NCI-H1694 (cell line): Measurements from ENCODE around the gene GRIK4.
"Not testable (repeated sequence)": the region's sequence is repeated elsewhere in the genome, so short reads cannot be mapped to it uniquely, and the experiment has no call there.

Source experiments
- DNase-seq: peaks from one replicate; lab custom pipeline; 2025; lab: John Stamatoyannopoulos, UW

GRIK4 gene

DNA sequence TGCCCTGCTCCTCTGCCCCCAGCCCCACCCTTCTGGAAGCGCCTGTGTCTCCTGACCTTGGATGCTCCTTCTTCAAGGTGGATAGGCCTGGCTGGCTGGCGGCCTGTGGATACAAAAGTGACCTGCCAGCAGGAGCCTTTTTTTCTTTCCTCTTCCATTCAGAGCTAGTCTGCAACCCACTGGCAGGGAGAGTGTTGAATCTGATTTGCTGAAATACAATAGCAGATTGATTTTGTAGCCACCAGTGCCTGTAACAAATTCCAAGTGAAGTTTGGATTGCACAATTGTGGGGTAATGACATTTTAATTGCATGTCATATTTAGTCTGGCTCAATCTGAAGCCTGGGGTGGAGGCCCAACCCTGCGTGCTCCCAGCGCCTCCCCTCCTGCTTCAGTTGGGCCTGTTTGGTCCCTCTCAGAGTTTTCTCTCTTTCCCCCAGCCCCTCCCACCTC, 97.2 kb downstream of the GRIK4 start:
- DNase-seq, result no peak

DNA sequence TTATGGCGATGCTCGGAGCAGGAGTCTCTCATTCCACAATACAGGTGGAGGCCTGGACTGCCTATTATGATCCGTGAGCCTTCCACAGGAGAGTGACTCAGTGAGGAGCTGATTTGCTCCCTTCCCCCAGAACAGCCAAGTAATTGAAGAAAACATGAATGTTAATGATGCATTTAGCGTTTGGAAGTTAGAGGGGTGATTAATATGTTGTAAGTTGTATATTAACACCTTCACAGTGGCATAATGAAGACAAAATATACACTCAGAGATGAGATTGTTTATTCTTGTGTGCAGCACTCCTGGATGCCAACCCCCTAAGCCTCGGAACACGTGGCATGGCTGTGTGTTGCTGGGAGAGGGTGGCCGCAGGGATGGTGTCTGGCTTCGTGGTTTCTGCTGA, 98.6 kb downstream of the GRIK4 start:
- no peak for DNase-seq

DNA sequence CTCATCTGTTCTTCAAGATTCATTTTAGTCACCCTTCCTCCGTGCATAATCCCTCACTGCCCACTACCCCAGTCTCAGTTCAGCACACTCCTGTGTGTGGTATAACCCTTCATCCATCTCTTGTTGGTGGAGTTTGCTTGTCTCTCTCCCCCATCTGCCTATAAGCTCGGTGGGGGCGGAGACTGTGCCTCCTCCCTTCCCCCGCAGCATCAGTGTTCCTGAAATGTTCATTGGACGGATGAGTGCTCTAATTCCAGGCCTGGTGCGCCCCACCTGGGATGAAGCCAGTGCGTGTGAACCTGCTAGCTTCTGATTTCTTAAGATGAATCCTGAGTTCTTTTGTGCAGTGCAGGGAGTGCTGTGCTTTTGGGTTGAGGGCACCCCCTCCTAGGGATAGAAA, 100.0 kb downstream of the GRIK4 start:
- DNase-seq, result no peak

DNA sequence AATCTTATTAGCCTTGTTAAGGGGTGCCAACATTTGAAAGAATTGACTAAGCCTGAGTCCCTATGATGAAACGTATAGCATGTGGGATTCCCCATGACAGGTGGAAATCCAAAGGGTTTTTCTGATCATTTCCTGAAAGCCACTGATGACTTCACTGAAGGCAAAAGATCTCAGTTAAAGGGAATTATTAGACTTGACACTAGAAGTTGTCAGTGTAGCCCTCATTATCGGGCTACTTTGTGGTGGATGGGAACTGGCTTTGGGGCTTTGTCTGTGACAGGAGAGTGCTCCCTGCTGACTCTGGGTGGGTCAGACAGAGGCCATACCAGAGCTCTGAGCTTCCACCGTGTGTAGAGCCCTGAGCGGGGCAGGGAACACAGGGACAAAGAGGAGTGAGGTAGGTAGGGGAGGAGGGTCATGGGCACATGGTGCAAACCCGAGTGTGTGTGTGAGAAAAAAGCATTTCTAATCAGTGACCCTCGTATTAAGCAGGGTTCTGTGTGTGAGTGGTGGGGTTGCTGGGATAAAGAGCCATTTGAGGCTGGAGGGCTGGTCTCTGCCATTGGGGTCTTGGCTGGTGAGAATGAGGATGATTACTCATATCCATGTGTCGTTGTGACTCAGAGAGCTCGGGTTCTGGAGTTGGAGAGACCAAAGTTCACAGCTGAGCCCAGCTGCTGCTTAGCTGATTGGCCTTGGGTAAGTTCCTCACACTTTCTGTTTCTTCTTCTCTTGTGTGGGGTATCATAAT, 101.1 kb downstream of the GRIK4 start:
- no peak for DNase-seq

DNA sequence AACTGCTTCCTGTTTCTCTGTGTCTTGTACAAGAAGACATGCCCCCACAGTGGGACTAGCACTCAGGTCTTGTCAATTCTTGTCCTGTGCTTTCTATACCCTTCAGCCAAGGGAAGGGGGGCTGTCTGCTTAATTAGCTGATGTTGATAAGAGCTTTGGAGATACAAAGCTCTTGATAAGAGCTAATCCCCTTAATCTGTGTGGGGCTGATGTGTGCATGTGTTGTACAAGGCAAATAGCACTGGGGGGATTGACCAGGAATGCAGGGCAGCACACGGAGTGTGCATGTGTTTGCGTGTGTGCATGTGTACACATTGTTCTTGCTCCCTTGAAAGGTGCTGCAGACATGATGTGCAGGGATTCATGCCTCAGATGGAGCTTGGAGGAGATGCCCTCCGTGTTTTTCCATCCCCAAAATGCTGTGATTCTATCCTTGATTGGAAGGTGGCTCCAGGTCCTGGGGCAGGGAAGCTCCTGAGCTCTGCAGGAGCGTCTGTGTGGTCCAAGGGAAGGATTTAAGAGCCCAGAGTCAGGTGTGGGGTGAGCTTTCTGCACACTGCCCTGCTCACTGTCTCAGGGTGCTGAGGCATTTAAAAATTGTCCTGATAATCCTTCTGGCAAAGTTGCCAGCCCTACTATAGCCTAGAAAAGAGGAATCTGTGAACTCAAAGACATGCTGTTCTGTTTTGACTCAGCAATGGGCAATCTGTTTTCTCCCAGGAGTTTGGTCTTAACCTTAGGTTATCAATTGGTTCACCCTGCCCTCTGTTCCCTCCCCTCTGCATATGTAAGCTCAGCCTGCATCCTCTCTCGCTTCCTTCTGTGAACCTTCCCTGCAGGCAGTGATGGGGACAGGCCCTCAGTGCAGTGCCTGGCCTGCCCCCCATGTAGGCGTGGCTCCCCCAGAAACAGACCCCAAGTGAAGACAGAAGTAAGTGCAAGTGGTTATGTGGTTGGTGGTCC, 102.0 kb downstream of the GRIK4 start:
- no peak for DNase-seq

DNA sequence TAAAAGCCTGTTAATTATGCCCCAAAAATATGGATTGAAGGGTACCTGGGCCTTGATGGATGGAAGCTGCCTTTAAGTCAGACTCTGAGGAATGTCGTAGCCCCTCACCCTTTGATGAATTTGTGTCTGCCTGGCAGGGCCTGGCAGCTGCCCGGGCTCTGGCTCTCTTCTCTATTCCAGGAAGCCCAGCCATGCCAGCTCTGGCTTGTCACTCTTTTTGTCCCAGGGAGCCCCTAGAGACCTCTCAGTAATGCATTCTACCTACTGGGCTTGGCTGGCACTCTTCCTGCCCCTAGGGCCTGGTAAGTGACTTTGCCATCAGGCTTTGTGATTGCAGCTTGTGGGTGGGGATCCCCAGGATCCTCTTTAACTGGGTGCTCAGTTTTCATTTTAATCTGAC, 103.8 kb downstream of the GRIK4 start:
- DNase-seq, result no peak

DNA sequence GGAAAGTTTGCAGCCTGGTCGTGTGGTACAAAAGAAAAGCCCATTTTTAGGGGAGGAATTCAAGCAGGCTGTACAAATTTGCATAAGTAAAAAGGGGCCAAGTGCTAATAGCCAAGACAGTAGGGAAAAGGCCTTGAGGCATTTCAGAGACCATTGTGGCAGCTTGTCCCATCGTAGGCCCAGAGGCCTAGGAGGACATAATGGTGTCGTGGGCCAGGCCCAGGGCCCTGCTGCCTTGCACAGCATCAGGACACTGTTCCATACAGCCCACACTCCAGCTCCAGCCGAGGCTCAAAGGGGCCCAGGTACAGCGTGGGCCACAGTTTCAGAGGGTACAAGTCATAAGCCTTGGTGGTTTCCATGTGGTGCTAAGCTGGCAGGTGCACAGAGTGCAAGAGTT, 106.9 kb downstream of the GRIK4 start:
- no peak for DNase-seq

DNA sequence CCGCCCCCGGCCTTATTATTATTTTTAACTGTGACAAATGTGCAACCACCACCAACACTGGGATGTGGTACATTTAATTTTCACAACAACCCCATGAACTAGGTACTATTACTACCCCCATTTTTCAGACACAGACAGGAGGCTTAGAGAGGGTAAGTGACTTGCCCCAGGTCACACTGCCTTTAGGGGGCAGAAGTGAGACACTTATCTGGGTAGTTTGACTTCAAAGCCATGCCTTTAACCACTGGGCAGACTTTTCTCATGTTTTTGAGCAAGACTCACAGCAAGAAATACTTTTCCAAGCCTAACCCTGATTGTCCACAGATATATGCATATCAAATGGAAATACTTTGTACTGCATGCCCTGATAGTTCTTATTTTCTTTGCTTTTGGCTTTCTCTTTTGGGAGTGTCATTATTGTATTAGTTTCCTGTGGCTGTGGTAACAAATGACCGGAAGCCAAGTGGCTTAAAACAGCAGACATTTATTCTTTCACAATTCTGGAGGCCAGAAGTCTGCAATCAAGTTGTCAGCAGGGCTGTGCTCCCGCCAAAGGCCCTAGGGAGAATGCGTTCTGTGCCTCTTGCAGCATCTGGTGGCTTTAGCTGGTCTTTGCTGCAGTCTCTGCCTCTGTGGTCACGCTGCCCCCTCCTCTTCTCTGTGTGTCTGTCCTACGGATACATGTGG, 110.8 kb downstream of the GRIK4 start:
- no peak for DNase-seq

DNA sequence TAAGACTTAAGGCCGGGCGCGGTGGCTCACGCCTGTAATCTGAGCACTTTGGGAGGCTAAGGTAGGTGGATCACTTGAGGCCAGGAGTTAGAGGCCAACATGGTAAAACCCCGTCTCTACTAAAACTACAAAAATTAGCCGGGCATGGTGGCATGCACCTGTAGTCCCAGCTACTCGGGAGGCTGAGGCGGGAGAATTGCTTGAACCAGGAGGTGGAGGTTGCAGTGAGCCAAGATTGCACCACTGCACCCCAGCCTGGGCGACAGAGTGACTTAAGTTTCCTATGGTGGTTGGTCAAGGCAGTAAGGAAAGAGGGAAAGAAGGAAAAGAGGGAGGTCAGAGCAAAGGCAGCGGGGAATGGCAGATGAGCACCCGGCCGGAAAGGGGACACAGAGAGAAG, 113.4 kb downstream of the GRIK4 start:
- DNase-seq, result not testable (repeated sequence)

DNA sequence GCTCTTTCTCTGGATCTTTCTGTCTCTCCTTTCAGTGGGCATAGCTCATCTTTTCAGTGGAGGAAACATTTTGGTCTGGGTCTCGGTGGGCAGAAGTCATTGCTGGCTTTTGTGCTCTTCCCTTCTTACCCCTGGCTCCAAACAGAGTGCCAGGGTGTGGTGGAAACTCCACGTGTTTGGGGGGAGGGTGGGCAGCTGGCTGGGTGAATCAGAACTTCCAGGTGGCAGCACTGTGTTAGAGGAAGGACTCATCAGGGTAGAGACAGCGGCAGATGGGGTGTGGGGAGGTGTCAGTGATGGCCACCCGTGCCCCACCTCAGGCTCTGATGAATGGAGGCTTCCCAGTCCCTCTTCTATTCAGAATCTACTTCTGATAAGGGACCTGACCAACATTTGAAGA, 114.0 kb downstream of the GRIK4 start:
- peak; percentile 36 for DNase-seq

DNA sequence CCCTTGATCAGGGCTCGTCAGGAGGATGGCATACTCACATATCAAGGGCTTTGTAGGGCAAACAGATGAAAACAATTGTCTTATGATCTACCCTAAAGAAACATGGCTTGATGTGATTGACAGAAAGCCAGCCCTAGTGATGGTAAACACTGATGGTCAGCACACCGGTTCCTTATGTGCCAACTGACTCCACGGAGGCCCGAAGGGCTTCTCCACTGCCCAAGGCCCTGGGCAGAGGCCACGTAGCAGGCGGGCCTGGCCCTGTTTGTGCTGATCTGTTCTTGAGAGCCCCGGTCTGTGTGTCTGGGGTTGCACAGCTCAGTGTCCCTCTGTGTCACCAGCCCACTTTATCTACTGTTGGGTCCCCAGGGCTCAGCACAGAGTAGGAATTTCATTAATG, 115.2 kb downstream of the GRIK4 start:
- no peak for DNase-seq

DNA sequence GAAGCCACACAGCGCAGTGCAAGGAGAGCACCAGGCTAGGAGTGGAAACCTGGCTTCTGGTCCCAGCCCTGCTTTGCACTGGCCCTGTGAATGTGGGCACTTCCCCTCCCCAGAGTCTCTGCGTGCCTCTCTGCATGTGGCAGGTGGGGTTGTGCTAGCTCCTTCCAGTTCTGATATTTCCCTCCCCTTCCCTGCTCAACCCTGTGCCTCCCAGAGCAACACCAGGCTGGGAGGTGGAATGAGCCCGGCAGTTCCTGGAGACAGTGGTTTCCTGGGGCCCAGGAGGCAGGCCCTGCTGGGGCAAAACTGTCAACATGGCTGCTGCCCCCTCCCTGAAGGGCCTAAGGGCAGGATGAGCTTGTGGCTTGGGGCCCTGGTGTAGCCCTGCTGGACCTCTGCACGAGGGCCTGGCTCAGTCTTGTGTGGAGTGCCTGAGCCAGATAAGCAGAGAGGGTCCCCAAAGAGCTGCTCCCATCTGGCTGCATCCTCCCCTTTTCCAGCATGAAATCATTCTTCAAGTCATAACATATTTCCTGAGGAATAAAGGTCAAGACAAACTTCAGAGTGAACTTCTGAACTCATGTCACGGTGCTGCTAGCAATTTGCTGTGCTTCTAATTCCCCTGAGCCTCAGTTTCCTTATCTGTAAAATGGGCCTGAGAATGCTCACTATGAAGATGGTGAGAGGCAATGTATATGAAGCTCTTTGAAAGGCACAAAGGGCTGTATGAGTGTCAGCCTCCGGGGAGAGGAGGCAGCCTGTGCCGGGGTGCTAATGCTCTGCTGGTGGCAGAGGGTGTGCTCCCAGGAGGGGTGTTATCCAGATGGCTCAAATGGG, 116.0 kb downstream of the GRIK4 start:
- no peak for DNase-seq

DNA sequence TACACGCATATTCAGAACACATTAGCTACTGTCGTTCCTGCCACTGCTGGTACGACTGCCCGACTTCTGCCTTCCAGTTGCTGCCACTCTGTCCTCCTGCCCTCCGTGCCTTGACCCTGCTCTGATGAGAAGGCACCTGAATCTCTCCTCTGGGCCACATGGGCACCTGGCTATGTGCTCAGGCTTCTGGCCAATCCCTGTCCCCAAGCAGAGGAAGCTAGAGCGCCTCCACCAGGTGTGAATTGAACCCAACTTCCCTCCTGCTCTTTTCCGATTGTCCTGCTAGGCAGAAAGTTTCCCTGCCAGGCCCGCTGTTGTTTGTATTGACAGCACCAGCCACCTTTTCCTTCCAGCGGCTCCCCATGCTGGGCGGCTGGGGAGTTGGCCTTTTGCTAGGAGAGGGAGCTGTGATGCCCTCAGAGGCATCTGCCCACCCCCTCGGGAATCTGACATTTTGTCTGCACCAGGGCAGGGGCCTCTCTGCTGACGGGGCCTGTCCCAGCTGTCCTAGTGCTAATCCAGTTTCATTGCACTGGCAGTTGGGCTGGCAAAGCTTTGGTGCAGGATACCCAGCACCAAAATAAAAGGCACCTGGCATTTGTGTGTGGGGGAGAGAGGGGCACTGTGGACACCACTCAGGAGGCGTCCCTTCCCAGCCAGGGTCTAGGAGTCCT, 118.0 kb downstream of the GRIK4 start:
- DNase-seq, result no peak

DNA sequence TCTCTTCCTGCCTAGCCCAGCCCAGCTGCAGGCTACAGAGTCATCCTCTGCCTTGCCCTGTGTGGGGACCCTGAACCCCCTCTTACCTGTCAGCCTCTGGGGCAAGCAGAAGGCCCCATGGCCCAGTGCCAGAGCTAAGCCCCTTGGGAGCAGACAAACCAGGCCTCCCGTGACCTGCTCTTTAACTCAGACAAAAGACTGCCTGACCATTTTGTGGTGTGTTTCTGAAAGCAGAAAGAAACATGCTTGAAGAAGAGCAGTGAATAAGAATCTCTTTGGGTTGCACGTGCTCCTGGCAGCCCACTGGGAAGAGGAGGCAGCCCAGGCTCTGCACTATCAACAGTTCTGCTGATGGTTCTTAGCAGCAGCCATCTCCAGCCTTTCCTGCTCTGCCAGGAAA, 118.6 kb downstream of the GRIK4 start:
- no peak for DNase-seq

DNA sequence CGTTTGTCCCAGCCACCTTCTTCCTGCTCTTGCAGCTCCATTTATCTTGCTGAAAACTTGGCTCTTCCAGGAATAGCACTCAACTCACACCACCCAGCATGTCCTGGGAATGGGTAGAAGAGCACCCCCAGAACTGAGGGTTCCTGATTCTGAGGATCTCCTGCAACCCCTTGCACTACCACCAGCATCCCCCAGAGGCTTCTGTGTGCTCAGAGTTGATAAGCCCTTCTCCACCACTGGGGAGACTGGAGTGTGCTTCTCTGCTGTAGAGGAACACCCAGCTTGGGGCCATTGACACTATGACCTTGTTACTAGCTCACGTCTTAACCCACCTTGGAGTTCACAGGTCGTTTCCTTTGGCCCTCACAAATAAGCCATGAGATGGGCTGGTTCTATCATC, 121.0 kb downstream of the GRIK4 start:
- no peak for DNase-seq

DNA sequence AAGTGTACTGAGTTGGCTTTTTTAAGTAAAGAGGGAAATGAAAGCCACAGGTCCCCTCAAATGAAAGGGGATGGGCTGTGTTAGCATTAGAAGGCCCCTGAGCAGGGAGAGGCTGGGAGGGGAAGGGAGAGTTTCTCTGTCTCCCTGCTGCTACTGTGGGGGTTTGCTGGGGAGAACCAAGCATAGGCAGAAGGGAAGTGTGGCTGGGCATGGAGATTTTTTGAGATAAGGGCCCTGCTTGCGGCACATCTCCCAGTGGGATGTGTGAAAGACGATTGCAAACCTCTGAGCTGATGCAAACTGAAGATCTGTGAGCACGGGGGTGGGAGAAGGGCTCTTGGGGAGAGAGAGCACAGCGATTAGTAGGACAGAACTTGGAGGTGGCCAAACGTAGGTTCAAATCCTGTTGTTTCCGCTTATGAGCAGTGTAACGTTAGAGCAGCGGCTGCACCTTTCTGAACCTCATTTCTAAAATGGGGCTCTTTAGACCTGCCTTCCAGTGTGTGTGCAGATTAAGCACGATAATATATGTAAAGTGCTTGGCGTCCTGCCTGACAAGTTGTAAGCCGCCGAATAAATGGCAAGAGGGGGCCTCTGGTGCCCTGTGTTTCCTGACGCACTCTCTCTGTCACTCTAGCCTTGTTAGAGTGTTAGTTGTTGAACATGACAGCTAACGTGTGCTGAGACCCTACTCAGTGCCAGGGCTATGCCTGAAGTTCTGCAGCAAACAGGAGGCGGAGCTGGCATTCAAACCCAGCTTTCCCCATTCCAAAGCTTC, 122.3 kb downstream of the GRIK4 start:
- no peak for DNase-seq

DNA sequence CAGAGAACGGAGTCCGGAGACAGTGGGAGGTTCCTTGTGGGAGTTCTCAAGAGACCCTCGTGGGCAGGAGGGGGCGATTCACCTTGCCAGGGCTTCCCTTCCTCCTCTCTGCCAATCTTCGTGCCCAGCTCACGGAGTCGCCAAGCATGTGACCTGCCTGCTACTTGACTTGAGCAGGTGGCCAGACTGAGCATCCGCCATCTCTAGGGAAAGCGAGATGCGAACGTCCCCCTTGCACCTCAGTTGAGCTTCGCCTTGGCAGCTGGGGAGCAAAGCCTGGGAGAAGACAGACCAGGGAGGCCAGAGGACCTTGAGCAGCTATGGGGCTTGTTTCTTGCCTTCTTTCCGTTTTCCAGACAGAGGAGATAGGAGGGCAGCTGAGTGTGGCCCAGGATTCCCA, 123.2 kb downstream of the GRIK4 start:
- DNase-seq, result no peak

DNA sequence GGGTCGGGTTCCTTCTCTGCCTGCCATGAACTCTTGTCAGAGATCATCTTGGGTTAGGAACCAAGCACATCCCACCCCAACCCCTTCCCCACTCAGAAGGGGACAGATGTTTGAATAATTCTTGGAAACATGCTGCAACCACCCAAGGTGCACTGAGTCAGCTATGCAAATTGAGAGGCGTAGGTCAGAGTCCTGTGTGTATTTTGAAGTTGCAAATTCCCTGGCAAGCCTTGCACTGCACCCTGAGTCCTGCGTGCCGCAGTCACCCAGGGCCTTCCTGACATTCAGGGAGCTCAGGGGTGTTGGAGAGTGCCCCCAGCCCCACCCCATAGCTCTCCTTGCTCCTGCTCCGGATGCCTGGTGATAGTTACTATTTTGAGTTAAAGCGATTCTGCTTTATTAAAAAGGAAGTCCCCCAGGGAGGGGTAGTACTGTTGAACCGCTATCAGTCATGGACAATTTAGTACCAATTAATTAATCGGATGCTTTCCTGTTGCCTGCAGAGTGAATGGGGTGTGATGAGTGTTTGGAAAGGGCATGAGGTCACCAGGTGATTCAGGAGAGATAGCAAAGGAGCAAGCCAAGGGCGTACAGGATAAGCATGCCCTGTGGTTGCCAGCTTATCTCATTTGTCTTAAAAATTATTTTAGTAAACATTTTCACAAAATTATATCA, 123.7 kb downstream of the GRIK4 start:
- DNase-seq, result no peak

DNA sequence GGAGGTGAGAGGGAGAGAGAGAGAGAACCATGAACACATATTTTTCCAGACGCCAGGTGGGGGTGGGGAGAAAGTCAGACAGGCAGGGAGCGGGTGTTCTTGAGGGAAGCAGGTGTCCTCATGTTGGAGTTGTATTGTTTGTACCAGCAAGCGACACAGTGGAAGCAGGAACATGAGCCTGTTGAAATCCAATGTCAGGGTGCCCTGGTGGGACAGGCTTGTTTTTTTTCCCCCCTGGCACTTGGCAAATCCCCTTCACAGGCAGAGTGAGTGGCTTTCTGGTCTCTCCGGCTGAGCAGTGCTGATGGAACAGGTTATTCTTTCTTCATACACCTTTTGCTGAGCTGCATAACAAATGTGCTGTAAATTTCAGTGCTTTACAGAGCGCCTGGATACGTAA, 125.6 kb downstream of the GRIK4 start:
- no peak for DNase-seq
